HG03354 (cell line): ENCODE results near the gene KLF1.
"Not testable (repeated sequence)": the region's sequence is repeated elsewhere in the genome, so short reads cannot be mapped to it uniquely, and the experiment has no call there.

ENCODE experiments used
- ATAC-seq: cut with Tn5 transposase; IDR thresholded peaks from one replicate; pipeline ENCODE4 v1.9.1; 2021; ENCODE audit warnings: mild to moderate bottlenecking; ENCODE audit not compliant: unreplicated experiment, poor library complexity, severe bottlenecking

KLF1 gene

DNA sequence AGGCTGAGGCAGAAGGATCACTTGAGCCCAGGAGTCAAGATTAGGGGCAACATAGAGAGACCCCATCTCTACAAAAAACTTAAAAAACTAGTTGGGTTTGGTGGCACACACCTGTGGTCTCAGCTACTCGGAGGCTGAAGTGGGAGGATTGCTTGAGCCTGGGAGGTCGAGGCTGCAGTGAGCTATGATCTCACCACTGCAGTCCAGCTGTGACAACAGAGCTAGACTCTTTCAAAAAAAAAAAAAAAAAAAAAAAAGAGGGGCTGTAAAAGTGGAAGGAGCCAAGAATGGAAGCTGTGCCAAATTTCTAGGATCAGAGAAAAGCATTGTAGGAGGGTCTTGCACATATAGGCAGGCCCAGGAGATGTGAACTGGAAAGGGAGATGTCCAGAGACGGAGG is 15.3 kb downstream of the KLF1 start:
- ATAC-seq: no peak

DNA sequence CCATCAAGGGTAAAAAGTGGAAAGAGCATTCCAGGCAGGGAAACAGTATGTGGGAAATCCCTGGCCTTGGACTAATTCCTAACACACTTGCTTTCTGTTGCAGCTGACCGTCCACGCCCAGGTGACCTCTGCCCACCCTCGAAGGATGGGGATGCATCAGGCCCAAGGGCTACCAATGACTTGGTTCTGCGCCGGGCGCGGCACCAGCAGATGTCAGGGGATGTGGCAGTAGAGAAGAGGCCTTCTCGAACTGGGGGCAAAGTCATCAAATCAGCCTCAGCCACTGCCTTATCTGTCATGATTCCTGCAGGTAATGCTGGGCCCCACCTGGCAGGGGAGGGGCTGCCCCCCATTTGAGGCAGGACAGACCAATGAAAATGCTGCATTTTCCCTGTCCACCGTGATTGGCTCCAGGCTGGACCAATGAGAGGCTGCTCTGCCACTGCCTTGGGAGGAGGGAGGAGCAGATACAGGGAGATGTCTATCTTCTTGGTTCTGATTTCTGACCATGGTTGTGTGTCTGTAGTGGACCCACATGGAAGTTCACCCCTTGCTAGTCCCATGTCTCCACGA is 18.4 kb downstream of the KLF1 start:
- no peak for ATAC-seq

DNA sequence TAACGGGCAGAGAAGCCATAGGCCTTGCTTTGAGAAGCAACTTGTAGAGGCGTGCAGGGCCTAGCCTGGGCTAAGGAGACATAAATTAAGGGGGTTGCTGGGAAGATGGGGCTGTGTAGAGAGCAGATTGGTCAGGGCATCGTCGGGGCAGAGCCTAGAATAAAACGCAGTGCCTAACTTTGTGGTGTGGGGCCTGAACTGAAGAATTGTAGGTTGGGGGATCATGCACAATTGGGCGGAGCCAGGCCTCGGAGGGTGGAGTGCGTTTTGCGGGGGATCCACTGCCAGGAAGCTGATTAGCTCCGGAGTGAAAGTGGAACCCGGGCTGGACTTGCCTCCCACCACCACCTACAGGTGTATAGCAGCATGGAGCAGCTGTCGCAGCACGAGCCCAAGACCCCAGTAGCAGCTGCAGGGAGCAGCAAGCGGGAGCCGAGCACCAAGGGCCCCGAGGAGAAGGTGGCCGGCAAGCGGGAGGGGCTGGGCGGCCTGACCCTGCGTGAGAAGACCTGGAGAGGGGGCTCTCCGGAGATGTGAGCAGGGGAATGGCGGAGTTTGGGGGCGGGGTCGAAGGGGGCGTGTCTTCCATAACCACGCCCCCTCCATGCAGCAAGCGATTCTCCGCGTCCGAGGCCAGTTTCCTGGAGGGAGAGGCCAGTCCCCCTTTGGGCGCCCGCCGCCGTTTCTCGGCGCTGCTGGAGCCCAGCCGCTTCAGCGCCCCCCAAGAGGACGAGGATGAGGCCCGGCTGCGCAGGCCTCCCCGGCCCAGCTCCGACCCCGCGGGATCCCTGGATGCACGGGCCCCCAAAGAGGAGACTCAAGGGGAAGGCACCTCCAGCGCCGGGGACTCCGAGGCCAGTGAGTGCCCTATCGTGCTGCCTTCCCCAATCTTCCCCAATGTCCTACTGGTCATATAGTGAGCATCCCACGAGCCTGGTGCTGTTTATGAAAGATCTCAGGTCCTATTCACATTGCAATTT is 19.6 kb downstream of the KLF1 start:
- ATAC-seq: no peak

DNA sequence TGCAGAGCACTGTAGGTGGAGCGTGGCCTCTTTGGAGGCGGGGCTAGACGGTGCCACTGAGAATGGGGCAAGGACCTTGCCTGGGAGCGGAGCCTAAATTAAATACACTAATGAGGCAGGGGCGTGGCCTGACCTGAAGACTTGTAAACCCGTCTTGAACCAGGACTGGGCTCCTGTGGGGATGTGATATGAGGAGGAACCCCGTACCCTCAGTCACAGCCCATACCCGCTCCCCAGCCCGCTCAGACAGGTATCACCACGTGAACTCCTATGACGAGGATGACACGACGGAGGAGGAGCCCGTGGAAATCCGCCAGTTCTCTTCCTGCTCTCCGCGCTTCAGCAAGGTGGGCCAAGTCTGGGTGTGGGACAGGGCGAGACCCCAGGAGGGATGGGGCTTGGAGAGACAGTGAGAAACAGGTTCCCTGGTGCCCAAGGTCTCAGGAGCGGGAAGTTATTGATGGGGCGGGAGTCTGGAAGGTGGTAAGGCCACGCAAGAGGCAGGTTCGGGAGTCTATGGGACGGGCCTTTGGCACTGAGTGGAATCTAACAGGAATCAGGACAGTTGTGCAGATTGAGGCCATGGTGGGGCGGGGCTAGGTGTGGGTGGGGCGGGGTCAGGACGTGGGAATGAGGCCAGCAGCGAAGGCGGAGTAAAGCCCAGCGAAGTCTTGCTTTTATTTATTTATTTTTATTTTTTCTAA is 20.4 kb downstream of the KLF1 start:
- no peak for ATAC-seq

DNA sequence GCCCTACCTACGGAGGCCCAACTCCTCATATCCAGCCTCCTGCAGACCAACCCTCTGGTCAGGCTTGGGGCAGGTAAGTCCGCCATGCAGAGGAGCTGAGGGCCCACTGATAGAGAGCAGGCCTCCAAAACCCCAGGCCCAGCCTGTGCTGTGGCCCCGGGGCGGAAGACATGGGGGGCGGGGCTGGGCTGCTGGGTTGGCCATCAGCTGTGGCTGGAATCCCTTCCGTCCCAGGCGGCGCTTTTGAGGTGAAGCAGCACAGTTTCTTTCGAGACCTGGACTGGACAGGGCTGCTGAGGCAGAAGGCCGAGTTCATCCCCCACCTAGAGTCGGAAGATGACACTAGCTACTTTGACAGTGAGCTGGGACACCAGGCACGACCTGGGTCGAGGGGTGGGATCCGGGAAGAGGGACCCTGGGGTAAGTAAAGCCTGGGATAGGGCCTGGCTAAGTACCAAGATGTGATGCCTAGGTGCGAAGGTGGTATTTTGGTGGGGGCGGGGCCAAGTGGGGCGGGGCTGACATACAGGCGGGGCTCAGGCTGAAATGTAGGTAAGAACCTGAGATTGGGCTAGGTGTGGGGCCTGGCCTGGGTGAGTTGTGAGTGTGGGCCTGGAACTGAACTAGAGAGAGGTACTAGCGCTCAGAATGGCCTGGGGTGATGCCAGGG is 21.1 kb downstream of the KLF1 start:
- no peak for ATAC-seq

DNA sequence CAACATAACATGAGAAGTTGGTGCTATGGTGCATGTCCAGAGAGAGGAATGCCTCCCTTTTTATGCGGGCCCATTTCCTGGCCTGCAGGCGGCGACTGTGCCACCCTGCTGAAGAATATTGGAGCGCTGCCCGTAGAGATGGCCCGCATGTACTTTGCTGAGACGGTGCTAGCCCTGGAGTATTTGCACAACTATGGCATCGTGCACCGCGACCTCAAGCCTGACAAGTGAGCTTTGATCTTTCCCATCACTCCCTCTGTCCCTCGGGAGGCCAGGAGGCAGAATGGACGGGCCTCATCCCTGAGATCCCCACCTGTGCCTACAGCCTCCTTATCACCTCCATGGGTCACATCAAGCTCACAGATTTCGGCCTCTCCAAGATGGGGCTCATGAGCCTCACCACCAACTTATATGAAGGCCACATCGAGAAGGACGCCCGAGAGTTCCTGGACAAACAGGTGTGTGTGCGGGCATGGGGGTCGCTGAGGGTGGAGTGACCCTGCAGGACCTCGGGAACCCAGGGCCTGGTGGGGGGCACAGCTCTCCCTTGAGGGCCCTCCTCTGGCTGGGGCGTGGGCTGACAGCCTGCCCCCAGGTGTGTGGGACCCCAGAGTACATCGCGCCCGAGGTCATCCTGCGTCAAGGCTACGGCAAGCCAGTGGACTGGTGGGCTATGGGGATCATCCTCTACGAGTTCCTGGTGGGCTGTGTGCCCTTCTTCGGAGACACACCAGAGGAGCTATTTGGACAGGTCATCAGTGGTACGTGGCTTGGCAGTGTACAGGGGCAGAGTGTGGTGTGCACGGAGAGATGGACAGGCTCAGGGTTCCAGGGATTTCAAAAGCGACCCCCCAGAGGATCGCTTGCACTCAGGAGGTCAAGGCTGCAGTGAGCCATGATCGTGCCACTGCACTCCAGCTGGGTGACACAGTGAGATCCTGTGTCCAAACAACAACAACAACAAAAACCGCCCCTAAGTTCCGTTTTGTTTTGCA is 22.0 kb downstream of the KLF1 start:
- no peak for ATAC-seq

DNA sequence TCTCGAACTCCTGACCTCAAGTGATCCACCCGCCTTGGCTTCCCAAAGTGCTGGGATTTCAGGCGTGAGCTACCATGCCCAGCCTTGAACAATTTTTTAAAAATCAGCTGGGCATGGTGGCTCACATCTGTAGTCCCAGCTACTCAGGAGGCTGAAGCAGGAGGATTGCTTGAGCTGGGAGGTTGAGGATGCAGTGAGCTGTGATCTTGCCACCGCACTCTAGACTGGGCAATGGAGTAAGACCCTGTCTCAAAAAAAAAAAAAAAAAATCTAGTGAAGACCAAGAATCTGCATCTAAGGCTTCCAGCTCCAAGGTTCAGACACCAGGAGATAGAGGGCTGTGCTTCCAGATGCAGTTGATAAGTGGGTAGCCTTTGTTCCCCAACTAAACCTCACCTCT is 22.9 kb downstream of the KLF1 start:
- ATAC-seq: no peak

DNA sequence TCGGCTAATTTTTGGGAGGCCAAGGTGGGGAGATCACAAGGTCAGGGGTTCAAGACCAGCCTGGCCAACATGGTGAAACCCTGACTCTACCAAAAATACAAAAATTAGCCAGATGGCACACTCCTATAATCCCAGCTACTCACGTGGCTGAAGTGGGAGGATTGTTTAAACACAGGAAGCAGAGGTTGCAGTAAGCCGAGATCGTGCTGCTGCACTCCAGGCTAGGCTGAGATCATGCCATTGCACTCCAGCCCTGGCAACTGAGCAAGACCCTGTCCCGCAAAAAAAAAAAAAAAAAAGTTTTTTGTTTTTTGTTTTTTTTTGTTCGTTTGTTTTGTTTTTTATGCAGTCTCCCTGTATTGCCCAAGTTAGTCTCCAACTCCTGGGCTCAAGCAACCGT is 27.5 kb downstream of the KLF1 start:
- ATAC-seq: no peak

DNA sequence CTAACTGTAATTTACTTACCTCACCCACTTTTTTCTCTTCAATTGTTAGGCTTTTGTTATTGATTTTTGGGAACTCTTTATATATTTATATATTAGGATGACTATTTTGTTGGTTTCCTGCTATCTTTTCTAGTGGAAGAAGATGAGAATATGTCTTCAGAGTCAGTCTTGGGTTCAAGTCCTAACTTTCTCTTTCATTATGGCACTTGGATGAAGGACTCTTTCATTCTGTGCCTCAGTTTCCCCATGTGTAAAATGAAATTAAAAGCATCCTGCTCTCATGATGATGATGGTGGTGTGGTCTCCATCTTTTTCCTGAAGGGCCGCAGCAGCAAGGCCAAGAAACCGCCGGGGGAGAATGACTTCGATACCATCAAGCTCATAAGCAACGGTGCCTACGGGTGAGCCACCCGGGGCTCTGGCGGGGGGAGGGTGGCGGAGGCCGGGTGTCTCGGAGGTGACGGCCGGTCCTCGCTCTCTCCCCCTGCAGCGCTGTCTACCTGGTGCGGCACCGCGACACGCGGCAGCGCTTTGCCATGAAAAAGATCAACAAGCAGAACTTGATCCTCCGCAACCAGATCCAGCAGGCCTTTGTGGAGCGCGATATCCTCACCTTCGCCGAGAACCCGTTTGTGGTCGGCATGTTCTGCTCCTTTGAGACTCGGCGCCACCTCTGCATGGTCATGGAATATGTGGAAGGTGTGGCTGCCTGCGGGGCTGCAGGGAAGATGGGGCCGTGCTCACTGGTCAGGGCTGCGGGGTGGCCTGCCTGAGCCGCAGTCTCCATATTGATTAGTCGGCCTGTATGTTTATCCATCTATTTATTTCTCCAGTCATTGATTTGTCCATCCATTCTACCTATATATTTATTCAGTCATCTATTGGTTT is 28.7 kb downstream of the KLF1 start:
- no peak for ATAC-seq

DNA sequence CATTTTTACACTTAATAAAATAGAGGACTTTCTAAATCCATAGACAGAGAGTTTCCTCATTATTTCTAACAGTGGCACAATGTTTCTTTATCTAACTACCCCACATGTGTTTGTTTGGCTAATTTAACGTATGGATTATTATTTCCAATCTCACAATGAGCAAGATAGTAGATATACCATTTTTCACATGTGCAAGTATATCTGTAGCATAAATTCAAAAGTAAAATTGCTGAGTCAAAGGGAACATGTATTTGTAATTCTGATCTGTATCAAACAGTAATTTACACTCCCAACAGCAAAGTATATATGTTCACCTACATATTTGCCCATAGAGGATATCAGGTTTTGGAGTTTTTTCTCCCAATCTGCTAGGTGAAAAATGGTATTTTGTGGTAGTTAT is 30.3 kb downstream of the KLF1 start:
- ATAC-seq: no peak

DNA sequence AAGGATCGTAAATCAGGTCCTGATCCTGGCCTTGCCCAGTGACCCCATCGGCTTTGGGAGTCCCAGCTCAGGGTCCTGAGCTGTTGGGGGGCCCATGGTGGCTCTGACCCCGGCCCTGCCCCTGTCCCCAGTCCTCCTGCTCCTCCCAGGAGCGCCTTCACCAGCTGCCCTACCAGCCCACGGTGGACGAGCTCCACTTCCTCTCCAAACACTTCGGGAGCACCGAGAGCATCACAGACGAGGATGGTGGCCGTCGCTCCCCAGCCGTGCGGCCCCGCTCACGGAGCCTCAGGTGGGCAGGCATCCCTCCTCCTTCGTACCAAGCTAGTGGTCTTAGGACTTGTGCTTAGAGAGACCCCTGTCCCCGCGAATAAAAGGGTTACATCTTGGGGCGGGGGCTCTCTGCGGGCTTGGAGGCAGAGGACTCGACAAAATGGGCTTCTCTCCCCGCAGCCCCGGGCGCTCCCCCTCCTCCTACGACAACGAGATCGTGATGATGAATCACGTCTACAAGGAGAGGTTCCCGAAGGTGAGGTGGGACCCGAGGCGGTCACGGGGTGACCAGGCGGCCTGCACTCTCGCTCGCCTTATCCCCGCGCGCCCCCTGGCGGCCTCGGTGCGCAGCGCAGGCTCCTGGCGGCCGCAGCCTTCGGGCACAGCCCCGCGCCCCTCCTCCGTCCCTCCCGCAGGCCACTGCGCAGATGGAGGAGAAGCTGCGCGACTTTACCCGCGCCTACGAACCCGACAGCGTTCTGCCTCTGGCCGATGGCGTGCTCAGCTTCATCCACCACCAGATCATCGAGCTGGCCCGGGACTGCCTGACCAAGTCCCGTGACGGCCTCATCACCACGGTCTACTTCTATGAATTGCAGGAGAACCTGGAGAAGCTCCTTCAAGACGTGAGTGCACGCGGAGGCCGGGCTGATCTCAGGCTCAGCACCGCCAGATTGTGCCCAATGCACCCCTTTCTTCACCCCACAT is 39.6 kb downstream of the KLF1 start:
- ATAC-seq: no peak

DNA sequence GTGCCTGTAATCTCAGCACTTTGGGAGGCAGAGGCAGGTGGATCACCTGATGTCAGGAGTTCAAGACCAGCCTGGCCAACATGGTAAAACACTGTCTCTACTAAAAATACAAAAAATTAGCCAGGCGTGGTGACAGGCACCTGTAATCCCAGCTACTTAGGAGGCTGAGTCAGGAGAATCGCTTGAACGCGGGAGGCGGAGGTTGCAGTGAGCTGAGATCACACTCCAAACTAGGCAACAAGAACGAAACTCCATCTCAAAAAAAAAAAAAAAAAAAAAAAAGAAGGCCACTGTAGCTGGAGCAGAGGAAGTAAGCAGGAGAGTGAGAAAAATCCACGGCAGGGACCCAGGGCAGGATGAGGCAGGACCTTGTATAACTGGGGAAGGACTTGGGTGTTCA is 40.4 kb downstream of the KLF1 start:
- not testable (repeated sequence) for ATAC-seq

DNA sequence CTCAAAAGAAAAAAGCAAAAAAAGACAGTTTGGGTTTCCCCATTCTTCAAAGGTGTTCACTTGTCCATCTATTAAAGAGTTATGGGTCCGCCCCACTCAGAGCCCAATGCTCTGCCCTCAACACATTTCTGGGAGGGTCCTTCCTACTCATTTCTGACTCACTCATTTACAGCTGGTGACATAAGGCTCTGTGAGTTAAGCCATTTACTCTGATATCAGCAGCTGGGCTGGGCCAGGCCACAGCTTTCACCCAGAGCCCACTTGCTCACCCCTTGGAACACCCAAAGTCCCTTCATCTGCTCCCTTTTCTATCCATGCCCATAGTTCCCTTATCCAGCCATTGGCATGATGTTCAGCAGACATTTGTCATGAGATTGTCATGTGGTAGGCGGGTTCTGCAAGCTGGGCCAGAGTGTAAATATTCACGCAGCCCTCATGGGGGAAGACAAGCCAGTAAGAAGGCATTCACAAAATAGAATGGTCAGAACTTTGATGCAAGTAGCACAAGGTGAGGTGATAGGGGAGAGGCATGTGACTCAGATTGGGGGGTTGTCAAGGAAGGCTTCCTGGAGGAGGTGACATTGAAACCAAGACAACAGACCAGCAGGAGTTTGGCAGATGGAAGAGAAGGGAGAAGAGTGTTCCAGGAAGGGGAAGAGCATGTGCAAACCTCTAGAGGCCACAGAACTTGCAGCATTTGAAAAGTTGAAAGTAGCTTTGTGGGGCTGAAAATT is 42.8 kb downstream of the KLF1 start:
- no peak for ATAC-seq

DNA sequence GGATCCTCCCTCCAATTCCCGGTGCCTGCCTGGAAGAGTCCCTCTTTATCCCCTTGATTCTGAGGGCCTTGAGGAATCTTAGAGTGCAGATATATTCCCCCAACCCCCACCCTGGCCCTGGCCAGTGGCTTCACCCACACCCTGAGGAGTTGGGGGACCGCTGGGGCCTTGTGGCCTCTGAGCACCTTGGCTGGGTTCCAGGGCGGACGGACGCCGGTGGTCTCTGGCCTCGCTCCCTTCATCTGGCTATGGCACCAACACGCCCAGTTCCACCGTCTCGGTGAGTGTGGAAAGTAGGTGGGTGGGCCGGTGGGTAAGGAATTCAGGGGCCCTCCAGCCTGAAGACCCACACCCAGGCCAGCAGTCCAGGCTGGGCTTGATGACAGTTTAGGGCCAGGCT is 43.7 kb downstream of the KLF1 start:
- no peak for ATAC-seq

DNA sequence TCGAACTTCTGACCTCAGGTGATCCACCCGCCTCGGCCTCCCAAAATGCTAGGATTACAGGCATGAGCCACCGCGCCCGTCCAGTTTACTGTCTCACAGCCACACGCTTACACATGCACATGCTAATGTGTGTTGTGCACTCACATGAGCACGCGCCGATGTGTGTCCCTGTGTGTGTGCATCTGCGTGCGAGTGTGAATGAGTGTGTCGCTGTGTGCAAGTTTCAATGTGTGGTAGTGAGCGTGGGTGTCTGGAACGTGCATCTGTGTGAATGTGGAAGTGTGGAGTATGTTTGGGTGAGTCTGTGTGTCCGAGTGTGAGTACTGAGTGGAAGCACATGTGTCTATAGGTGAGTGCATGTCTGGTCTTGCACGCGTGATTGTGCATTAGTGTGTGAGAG is 44.5 kb downstream of the KLF1 start:
- no peak for ATAC-seq

DNA sequence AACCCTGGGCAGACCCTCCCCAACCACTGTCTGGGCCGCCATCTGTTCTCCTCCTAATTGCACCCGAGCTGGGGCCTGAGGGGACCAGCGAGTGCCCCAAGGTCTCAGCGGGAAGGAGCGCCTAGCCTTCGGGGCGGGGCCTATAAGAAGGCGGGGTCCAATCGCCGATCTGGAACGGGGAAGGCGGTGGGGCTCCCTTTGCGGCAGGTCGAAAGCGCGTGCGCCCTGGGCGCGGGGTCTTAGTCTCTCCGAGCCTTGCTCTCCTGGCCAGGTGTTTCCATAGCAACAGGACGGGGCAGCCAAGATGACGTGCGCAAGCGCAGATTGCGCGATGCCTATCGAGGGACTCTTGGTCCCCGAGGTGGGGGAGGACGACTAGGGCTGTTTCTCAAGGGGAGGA is 45.9 kb downstream of the KLF1 start:
- no peak for ATAC-seq
